HEK293T (cell line): ENCODE data around the gene SLC34A2.

ENCODE experiments used
- ELF4 ChIP-seq: fragments of 450-650 bp; IDR thresholded peaks from 2 replicates; pipeline ENCODE4 v1.6.1; 2017; ENCODE audit warnings: antibody characterized with exemption
- FOXK2 ChIP-seq: fragments of 450-650 bp; IDR thresholded peaks from 2 replicates; pipeline ENCODE4 v1.6.1; 2016; ENCODE audit warnings: mild to moderate bottlenecking
- FOXM1 ChIP-seq: fragments of 450-650 bp; IDR thresholded peaks from 2 replicates; pipeline ENCODE4 v1.6.1; 2017; ENCODE audit warnings: mild to moderate bottlenecking, borderline replicate concordance
- NFRKB ChIP-seq: fragments of 450-650 bp; IDR thresholded peaks from 2 replicates; pipeline ENCODE4 v1.6.1; 2016; ENCODE audit warnings: mild to moderate bottlenecking, moderate library complexity
- SUZ12 ChIP-seq: fragments of 450-650 bp; IDR thresholded peaks from 2 replicates; pipeline ENCODE4 v1.6.1; 2016; ENCODE audit warnings: mild to moderate bottlenecking
- TF ChIP-seq, protein P1 (sequence below): fragments of 450-650 bp; IDR thresholded peaks from 2 replicates; pipeline ENCODE4 v1.6.1; 2016

DNA sequence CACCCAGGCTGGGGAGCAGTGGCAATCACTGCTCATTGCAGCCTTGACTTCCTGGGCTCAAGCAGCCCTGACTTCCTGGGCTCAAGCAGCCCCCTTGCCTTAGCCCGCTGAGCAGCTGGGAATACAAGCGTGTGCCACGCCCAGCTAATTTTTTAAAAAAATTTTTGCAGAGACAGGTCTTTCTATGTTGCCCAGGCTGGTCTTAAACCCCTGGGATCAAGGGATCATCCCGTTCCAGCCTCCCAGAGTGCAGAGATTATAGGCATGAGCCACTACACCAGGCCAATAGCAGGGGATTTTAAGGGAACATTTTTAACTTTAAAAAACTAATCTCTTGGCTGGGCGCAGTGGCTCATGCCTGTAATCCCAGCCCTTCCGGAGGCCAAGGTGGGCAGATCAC lies 5.3 kb upstream of the SLC34A2 start:
- TF ChIP-seq ELF4 (no peak), NFRKB (no peak), SUZ12 (no peak), FOXM1 (no peak), FOXK2 (no peak)
- TF ChIP-seq, protein P1, sequence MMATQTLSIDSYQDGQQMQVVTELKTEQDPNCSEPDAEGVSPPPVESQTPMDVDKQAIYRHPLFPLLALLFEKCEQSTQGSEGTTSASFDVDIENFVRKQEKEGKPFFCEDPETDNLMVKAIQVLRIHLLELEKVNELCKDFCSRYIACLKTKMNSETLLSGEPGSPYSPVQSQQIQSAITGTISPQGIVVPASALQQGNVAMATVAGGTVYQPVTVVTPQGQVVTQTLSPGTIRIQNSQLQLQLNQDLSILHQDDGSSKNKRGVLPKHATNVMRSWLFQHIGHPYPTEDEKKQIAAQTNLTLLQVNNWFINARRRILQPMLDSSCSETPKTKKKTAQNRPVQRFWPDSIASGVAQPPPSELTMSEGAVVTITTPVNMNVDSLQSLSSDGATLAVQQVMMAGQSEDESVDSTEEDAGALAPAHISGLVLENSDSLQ: no peak
